Activated T-helper 17 cell treated with anti-CD3 and anti-CD28 coated beads, Interleukin-2, amount 50 U/mL, for 72 hours (primary cell): ENCODE data around the gene SLC24A1. TPM values are rescaled to one million over a fixed set of nuclear protein-coding genes. Genes with fewer than 3 reads are reported as not detected.

Source experiments
- ATAC-seq: fragments of 150-1000 bp; cut with Tn5 transposase; replicated peaks from 2 replicates; pipeline ENCODE4 v1.10.0; 2021; ENCODE audit warnings: mild to moderate bottlenecking, moderate library complexity
- H3K27ac Mint-ChIP-seq: one replicate; pipeline ENCODE4 v1.8.0; 2022; ENCODE audit warnings: mixed read lengths
- H3K27me3 Mint-ChIP-seq: one replicate; pipeline ENCODE4 v1.8.0; 2022; ENCODE audit warnings: mixed read lengths
- H3K36me3 Mint-ChIP-seq: one replicate; pipeline ENCODE4 v1.8.0; 2022; ENCODE audit warnings: low read depth, mild to moderate bottlenecking, mixed read lengths
- H3K4me1 Mint-ChIP-seq: one replicate; pipeline ENCODE4 v1.8.0; 2022; ENCODE audit warnings: mixed read lengths
- H3K4me3 Mint-ChIP-seq: one replicate; pipeline ENCODE4 v1.8.0; 2022; ENCODE audit warnings: mild to moderate bottlenecking, mixed read lengths
- H3K9me3 Mint-ChIP-seq: one replicate; pipeline ENCODE4 v1.8.0; 2022; ENCODE audit warnings: mixed read lengths
- total RNA-seq, 2 donors: library from RNA; stranded (reverse); gene quantifications; one replicate each; pipeline ENCODE4 v1.2.3, GENCODE V29; 2022

SLC24A1 gene
- total RNA-seq: 1 to 10 TPM; 2.9 to 3.3 TPM

DNA sequence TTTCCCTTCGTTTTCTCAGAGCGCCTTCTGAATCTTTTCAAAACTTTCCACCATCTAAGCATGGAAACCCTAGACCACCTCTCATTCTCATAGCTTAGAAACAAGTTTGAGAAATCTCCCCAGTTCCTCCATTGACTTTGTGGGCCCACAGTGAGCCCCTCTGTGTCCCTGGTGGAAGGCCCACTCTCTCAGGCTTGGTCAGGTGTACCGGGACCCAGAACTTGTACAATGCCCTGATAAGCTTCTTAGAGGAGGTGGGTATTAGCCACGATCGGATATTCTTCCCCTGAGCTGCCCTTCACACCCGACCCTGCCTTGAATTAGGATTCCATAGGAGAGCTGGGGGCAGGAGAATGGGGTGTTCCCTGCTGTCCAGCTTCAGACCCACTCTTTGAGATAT lies at the start of gene SLC24A1:
SLC24A1 (plus strand) TSS at position 301 of the 400 bp plus-strand sequence. CDS start 2,143 bp downstream, outside the sequence.
- H3K4me3 Mint-ChIP-seq: no peak within 1 kb of the TSS
- no peaks in the 10 kb centered on the region for H3K36me3 Mint-ChIP-seq
- H3K4me1 Mint-ChIP-seq: no peaks in the 10 kb centered on the region
- no peak for ATAC-seq
- H3K27ac Mint-ChIP-seq: no peak within 1 kb of the TSS
- no peaks in the 10 kb centered on the region for H3K27me3 Mint-ChIP-seq
- H3K9me3 Mint-ChIP-seq: no peaks in the 10 kb centered on the region

DNA sequence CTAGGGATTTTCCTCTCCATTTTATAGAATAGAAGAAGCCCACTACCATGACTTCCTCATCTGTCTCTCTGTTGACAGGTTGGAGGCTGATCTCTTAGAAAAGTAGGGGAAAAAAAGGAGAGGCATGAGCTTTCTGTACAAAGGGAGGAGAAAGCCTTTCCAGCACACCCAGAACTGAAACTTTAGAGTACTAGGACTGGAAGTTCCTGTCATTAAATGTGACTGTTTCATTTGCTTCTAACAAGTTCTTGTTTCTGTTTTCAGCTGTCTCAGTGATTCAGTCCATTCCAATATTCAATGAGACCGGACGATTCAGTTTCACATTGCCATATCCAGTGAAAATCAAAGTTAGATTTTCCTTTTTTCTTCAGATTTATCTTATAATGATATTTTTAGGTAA lies 49.8 kb upstream of the SLC24A1 start:
- peaks cover 81% of the 10 kb centered on the region for H3K36me3 Mint-ChIP-seq
- H3K9me3 Mint-ChIP-seq: no peaks in the 10 kb centered on the region
- no peak for ATAC-seq
- H3K4me1 Mint-ChIP-seq: no peaks in the 10 kb centered on the region
- H3K27ac Mint-ChIP-seq: no peak overlapping the region
- H3K27me3 Mint-ChIP-seq: no peaks in the 10 kb centered on the region
- no peak overlapping the region for H3K4me3 Mint-ChIP-seq

GRCh38 chr15:65576664-65577063 lies 45.1 kb upstream of the SLC24A1 start:
- Mint-ChIP-seq H3K4me3 (no peak overlapping the region), H3K27me3 (no peaks in the 10 kb centered on the region), H3K36me3 (peaks cover 85% of the 10 kb centered on the region), H3K4me1 (no peaks in the 10 kb centered on the region), H3K9me3 (no peaks in the 10 kb centered on the region), H3K27ac (no peak overlapping the region)
- no peak for ATAC-seq

DNA sequence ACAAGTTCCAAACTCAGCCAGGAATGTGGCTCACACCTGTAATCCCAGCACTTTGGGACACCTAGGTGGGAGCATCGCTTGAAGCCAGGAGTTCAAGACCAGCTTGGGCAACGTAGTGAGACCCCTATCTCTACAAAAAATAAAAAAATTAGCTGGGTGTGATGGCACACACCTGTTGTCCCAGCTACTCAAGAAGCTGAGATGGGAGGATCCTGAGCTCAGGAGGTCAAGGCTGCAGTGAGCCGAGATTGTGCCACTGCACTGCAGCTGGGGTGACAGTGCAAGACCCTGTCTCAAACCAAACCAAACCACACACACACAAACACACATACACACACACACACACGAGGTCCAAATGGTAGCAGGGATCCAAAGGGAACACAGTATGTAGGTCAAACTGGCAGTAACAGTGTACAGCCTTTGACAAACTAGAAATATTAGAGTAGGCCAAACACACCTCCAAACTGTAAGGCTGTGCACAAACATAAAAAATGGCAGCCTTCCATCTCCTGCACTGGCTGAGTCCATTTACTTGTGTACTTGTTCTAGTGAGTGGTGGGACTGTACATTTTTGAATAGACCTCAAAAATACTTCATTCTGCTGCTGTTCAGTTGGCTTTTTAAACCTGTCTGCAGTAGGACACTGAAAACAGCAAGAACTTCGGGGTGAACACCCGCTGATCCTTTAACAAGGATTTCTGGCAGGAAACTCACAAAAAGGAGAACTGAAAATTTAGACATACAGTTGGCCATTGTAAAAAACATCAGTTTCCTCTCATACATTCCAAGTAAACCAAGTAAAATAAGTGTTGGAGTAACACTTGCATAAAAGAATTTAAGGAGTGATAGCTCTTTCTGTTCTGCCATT lies 44.4 kb upstream of the SLC24A1 start:
- H3K4me3 Mint-ChIP-seq: no peak overlapping the region
- no peaks in the 10 kb centered on the region for H3K27me3 Mint-ChIP-seq
- no peak for ATAC-seq
- no peak overlapping the region for H3K27ac Mint-ChIP-seq
- H3K9me3 Mint-ChIP-seq: no peaks in the 10 kb centered on the region
- peaks cover 85% of the 10 kb centered on the region for H3K36me3 Mint-ChIP-seq
- H3K4me1 Mint-ChIP-seq: no peaks in the 10 kb centered on the region

DNA sequence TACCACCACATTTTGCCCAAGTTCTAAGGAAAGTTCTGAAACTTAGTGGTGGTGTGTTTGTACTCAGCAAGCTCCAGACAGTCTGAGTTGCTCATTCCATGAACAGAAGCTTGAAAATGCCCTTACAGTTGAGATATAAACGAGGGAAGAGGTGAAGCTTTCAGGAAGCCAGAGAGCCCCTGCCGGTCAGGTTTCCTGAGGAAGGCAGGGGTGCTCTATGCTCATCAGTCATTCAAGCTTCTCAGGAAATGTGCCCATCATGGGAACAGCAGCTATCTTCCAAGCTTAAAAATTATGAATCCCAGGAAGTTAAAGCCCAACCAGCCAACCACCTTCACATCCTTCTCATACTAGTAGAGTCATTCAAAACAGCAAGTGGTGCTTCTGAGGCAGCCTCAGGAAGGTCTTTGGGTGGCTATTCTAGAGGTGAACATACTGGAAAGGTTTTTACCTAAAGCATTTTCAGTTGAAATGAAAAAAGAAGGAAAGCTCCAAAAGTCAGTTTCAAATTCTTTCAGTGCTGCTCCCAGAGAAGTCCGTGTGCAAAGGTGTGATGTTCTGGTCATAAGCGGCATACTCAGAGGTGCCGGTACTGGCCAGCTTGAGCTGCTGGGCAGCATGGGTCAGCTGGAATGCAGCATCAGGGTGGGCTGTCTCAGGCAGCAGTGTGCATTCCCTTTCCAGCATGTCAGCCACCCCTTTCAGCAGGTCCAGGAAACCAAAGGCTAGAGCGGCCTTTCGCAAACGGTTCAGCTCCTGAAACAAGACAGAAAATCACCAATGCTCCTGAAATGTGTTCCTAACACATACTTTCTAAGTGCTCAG lies 42.6 kb upstream of the SLC24A1 start:
- Mint-ChIP-seq H3K36me3 (peaks cover 97% of the 10 kb centered on the region), H3K4me1 (peaks cover 4% of the 10 kb centered on the region), H3K27ac (no peak overlapping the region), H3K4me3 (no peak overlapping the region), H3K27me3 (no peaks in the 10 kb centered on the region), H3K9me3 (no peaks in the 10 kb centered on the region)
- ATAC-seq: no peak

- Mint-ChIP-seq H3K36me3 (peaks cover 97% of the 10 kb centered on the region), H3K4me1 (peaks cover 7% of the 10 kb centered on the region), H3K4me3 (no peak overlapping the region), H3K9me3 (no peaks in the 10 kb centered on the region), H3K27ac (peak overlapping the region; percentile 56), H3K27me3 (no peaks in the 10 kb centered on the region)
- no peak for ATAC-seq
Measured at GRCh38 chr15:65579762-65580161, 42.0 kb upstream of the SLC24A1 start.

DNA sequence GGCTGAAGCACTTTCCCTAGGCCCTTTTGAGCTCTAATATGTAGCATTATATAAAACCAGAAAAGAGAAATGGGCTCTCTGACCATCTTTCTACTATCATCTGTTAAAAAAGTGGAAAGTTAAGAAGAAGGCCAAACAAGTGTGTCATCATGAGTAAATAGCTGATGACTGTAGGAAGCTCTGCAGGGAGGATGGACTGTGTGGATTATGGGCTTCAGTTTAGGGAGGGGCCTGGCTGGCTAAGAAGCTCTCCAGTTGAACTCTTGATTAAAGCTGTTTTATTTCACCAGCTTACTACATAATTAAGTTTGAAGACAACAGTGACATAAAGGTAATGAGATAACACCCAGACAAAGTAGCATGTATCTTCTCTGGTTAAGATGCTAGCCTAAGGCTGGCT lies 41.5 kb upstream of the SLC24A1 start:
- H3K4me1 Mint-ChIP-seq: peaks cover 7% of the 10 kb centered on the region
- no peaks in the 10 kb centered on the region for H3K9me3 Mint-ChIP-seq
- peak overlapping the region; percentile 56 for H3K27ac Mint-ChIP-seq
- no peak for ATAC-seq
- no peak overlapping the region for H3K4me3 Mint-ChIP-seq
- peaks cover 92% of the 10 kb centered on the region for H3K36me3 Mint-ChIP-seq
- no peaks in the 10 kb centered on the region for H3K27me3 Mint-ChIP-seq

DNA sequence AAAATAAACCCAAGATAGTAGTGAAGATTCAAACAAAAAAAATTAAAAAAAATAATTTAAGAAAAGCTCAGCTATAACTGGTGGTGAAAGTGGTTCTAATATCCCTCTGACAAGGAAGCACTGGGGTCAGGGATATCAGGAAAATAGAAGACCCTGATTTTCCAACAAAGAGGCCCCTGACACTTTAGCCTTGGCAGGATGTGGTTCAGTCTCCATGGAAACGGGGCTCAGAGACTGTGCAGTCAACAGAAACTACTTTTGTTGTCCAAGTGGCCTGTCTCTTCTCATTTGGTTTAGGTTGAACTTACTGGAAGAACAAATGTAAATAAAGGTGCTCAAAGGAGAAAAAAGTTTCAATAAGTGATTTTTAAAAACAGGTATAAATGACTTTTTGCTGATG lies 38.0 kb upstream of the SLC24A1 start:
- peak; percentile 88 for ATAC-seq
- Mint-ChIP-seq H3K4me1 (peaks cover 14% of the 10 kb centered on the region), H3K9me3 (no peaks in the 10 kb centered on the region), H3K4me3 (peak overlapping the region; percentile 25), H3K36me3 (peaks cover 86% of the 10 kb centered on the region), H3K27me3 (no peaks in the 10 kb centered on the region), H3K27ac (peak overlapping the region; percentile 71)

GRCh38 chr15:65584241-65584640 lies 37.5 kb upstream of the SLC24A1 start:
- H3K4me3 Mint-ChIP-seq: peak overlapping the region; percentile 25
- peaks cover 14% of the 10 kb centered on the region for H3K4me1 Mint-ChIP-seq
- no peaks in the 10 kb centered on the region for H3K9me3 Mint-ChIP-seq

GRCh38 chr15:65587094-65587493 lies 34.6 kb upstream of the SLC24A1 start:
- H3K4me1 Mint-ChIP-seq: peaks cover 14% of the 10 kb centered on the region
- H3K27ac Mint-ChIP-seq: no peak overlapping the region
- H3K27me3 Mint-ChIP-seq: no peaks in the 10 kb centered on the region
- no peak for ATAC-seq
- H3K4me3 Mint-ChIP-seq: no peak overlapping the region
- peaks cover 82% of the 10 kb centered on the region for H3K36me3 Mint-ChIP-seq
- no peaks in the 10 kb centered on the region for H3K9me3 Mint-ChIP-seq

More at GRCh38 chr15:65584241-65584640, 37.5 kb upstream of the SLC24A1 start:
- Mint-ChIP-seq H3K36me3 (peaks cover 82% of the 10 kb centered on the region), H3K27ac (peak overlapping the region; percentile 71), H3K27me3 (no peaks in the 10 kb centered on the region)
- ATAC-seq: no peak

DNA sequence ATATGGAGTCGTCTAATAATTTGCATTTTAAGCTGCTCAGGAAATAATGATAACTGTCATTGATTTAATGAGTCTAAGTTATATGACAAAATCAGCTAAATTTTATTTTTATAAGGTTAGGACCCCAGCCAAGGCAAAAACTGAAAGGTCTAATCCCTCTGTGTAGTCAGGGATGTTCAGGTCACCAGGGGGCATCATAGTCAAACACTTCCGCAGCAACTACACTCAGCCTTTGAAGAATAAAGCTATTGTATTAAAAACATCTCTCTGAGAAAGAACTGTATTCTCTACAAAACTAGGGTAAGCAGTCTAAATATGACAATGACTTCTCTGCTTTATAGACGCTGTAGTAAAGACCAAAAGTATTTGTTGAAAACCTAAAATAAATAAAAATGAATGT lies 25.8 kb upstream of the SLC24A1 start:
- Mint-ChIP-seq H3K27ac (no peak overlapping the region), H3K36me3 (peaks cover 96% of the 10 kb centered on the region), H3K4me1 (no peaks in the 10 kb centered on the region), H3K27me3 (no peaks in the 10 kb centered on the region), H3K9me3 (no peaks in the 10 kb centered on the region), H3K4me3 (no peak overlapping the region)
- ATAC-seq: no peak

DNA sequence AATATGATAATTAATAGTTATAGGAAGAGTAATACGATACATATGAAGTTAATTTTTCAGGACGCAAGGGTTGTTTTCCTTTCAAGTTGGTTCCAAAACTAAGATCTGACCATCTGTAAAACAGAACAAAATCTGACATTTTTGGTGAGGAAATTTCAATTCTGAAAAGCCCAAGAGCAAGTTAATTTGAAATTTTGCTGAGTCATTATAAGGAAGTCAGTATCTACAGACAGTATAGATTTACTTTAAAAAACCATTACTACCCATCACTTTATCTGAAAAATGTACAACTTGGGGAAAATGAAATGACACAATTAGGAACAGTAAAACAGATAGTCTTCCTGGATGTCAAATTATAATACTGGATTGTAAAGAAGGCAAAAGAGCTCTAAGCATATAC lies 23.3 kb upstream of the SLC24A1 start:
- Mint-ChIP-seq H3K4me1 (no peaks in the 10 kb centered on the region), H3K27ac (no peak overlapping the region), H3K36me3 (peaks cover 95% of the 10 kb centered on the region), H3K27me3 (no peaks in the 10 kb centered on the region), H3K4me3 (no peak overlapping the region), H3K9me3 (no peaks in the 10 kb centered on the region)
- ATAC-seq: no peak

DNA sequence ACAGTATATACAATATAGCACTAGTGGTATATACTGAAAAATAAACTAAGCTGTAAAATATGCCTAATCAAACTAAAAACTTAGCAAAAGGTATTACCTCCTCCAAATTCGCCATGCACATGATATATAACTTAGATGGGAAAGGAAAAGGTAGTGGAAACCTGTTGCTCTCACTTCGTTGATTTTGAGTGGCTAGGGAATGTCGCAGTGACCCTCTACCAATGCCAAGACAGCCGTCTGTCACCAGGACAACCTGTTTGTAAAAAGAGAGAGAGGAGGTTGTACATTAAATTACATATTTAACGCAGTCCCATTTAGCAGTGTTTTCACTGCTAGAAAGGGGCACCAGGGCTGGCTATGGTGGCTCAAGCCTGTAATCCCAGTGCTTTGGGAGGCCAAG lies 22.1 kb upstream of the SLC24A1 start:
- Mint-ChIP-seq H3K36me3 (peaks cover 95% of the 10 kb centered on the region), H3K4me1 (no peaks in the 10 kb centered on the region), H3K9me3 (no peaks in the 10 kb centered on the region), H3K4me3 (no peak overlapping the region), H3K27ac (no peak overlapping the region), H3K27me3 (no peaks in the 10 kb centered on the region)
- ATAC-seq: no peak

DNA sequence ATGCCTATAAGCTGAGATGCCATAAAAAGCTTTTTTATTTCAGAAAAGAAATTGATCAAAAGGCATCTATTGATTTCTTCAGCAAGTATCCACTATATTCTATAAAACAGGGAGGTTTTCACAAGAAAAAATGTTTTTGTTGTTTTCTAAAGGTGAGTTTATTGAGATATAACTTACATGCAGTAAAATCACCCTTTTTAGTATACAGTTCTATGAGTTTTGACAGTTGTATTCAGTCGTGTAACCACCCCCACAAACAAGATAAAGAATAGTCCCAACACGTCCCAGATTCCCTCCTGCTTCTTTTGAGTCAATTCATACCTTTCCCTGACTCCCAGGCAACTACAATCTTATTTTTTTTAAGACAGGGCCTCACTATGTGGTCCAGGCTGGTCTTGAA lies 18.6 kb upstream of the SLC24A1 start:
- no peaks in the 10 kb centered on the region for H3K4me1 Mint-ChIP-seq
- peaks cover 80% of the 10 kb centered on the region for H3K36me3 Mint-ChIP-seq
- no peak overlapping the region for H3K4me3 Mint-ChIP-seq
- H3K9me3 Mint-ChIP-seq: no peaks in the 10 kb centered on the region
- no peak for ATAC-seq
- no peak overlapping the region for H3K27ac Mint-ChIP-seq
- no peaks in the 10 kb centered on the region for H3K27me3 Mint-ChIP-seq

DNA sequence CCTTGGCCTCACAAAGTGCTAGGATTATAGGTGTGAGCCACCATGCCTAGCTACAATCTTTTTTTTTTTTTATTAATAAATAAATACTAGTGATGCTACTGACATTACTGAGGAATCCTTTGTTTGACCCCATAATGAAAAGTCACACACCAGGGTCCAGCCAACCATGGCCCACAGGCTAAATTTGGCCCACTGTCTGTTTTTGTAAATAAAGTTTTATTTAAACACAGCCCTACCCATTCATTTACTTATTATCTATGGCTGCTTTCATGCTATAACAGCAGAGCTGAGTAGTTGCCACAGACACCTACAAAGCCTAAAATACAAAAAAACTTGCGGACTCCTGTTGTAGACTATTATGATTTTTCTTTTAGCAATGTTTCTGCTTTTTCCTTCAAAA lies 18.2 kb upstream of the SLC24A1 start:
- Mint-ChIP-seq H3K9me3 (no peaks in the 10 kb centered on the region), H3K4me1 (no peaks in the 10 kb centered on the region), H3K4me3 (no peak overlapping the region), H3K27me3 (no peaks in the 10 kb centered on the region), H3K27ac (no peak overlapping the region), H3K36me3 (peaks cover 76% of the 10 kb centered on the region)
- no peak for ATAC-seq
